Stimulated activated CD8-positive, alpha-beta memory T cell treated with anti-CD3 and anti-CD28 coated beads, Interleukin-2, amount 100 ng/mL, for 48 hours (primary cell): ENCODE data around the gene MC1R.
"Not testable (repeated sequence)": the region's sequence is repeated elsewhere in the genome, so short reads cannot be mapped to it uniquely, and the experiment has no call there.

Experiments
- DNase-seq, 2 donors: peaks; one replicate each; pipeline ENCODE4 v3.0.0-alpha.2; 2020; ENCODE audit warnings: low read depth in 2 of 2

MC1R gene

DNA sequence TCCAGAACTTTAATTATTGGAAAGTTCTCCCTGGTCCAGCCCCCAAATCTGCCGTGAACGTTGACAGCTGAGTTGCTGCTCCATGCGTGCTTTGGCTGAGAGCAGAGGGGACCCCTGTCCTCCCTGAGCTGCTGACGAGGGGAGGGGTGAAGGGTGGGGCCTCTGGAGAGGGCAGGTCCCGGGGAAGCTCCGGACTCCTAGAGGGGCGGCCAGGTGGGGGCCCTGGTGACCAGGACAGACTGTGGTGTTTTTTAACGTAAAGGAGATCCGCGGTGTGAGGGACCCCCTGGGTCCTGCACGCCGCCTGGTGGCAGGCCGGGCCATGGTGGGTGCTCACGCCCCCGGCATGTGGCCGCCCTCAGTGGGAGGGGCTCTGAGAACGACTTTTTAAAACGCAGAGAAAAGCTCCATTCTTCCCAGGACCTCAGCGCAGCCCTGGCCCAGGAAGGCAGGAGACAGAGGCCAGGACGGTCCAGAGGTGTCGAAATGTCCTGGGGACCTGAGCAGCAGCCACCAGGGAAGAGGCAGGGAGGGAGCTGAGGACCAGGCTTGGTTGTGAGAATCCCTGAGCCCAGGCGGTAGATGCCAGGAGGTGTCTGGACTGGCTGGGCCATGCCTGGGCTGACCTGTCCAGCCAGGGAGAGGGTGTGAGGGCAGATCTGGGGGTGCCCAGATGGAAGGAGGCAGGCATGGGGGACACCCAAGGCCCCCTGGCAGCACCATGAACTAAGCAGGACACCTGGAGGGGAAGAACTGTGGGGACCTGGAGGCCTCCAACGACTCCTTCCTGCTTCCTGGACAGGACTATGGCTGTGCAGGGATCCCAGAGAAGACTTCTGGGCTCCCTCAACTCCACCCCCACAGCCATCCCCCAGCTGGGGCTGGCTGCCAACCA is at the start of gene MC1R:
TSS of gene MC1R (plus strand) at position 410 of the 895 bp plus-strand sequence. CDS start at position 807, 397 bp downstream.
- no peak for DNase-seq

- no peak for DNase-seq
Measured at GRCh38 chr16:89869911-89870310, 48.8 kb upstream of the MC1R start.

GRCh38 chr16:89870440-89870839 is 48.2 kb upstream of the MC1R start:
- DNase-seq: no peak

GRCh38 chr16:89871895-89872294 is 46.8 kb upstream of the MC1R start:
- DNase-seq: no peak

DNA sequence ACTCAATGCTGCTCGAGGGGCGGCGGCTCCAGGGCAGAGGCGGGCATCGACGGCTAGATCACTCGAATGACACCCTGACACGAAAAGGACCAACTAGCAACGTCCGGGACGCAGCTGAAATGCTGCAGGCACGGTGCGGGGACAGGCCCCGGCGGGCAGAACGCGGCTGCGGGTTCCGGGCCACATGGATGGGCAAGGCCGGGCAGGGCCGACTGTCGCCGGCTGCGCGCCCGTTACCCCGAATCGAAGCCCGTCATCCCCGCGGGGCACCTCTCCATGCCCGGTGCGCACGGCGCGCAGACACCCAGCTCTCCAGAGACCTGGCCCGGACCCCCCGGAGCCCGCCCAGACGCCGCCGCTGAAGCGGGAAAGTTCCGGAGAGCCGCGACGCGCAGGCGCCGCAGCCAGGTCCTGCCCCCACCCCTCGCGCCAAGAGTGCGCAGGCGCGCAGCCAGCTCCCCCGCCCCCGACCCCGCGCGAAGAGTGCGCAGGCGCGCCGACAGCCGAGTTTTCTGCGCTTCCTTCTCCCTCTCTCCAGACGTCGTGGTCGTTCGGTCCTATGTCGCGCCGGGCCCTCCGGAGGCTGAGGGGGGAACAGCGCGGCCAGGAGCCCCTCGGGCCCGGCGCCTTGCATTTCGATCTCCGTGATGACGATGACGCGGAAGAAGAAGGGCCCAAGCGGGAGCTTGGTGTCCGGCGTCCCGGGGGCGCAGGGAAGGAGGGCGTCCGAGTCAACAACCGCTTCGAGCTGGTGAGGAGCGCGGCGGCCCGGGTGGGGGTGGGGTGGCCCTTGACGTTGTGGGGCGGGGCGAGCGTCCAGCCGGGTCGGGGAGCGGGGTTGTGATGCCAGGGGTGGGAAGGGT is 45.3 kb upstream of the MC1R start, which contains the start of gene TCF25:
TSS of gene TCF25 (plus strand) at position 484 of the 863 bp plus-strand sequence. CDS start at position 560, 76 bp downstream.
- peak; percentile 81 to 82 for DNase-seq

DNA sequence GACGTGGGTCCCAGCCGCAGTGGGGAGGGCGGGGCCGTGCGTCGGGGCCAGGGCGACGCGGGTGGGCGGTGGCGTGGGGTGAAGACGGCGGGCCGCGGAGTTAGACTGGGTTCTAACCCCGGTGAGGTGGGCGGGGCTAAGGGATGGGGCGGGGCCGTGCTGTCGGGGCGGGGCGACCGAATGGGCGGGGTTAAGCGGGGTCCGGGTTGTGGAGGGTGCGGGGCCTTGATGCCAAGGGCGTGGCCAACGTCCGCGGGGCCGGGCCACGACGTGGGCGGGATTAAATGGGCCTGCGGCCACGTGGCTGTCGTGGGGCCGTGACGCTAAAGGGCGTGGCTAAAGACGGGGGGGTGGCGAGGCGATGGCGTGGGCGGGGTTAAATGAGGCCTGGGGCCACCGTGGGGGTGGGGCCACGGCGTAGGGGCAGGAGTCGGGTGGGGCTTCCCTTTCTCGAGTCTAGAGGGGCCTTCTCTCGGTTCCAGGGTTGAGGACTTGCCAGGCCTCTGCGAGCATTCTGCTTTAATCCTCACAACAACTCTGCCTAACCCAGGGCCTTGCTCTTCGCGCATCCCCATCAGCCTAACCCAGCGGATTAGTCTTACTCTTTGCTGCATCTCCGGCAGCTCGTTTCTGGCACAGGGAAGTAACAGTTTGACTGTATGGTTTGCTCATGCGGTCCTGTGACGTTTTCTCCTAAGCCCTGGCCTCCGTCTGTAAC is 44.5 kb upstream of the MC1R start:
- peak; percentile 93 to 96 for DNase-seq

GRCh38 chr16:89879123-89879522 is 39.5 kb upstream of the MC1R start:
- not testable (repeated sequence) for DNase-seq

DNA sequence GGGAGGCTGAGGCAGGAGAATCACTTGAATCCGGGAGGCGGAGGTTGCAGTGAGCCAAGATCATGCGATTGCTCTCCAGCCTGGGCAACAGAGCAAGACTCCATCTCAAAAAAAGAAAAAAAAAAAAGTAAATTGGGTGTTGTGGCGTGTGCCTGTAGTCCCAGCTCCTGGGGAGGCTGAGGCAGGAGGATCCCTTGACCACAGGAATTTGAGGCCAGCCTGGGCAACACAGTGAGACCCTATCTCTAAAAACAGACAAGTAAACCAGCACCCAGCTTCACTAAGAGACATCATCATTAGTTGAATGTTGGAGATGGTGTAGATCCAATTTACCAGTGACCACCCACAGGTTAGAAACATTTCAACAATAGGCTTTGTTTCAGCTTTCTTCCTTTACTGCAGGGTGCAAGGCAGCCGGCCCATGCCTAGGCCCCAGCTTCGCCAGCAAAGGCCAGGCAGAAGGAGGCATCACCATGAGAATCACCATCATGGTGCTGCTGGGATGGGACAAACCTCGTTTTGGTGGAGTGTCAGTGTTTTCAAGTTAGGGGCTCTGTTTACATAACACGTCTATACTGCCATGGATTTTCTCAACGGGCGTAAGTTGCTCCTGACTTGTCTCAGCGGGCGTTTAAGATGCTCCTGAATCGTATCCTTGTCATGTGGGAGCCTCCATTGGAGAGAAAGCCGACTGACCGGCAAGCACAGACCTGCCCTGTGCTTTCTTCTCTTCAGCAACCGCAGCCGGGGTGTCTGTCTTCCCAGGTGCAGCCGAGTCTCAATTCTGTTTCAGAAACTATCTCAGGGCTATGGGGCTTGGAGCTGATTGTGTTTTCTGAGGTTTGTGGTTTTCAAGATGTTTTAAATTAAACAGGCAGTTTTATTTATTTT is 37.9 kb upstream of the MC1R start:
- no peak for DNase-seq

DNA sequence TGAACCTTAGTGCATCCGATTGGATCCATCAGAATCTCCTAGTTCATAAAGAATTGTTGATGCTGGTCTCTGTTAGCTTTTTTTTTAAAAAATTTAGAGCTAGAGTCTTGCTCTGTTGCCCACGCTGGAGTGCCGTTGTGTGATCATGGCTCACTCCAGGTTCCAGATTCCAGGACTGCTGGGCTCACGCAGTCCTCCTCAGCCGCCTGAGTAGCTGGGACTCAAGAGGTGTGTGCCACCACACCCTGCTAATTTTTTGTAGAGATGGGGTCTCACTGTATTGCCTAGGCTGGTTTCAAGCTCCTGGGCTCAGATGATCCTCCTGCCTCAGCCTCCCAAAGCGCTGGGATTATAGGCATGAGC is 37.3 kb upstream of the MC1R start:
- no peak for DNase-seq

DNA sequence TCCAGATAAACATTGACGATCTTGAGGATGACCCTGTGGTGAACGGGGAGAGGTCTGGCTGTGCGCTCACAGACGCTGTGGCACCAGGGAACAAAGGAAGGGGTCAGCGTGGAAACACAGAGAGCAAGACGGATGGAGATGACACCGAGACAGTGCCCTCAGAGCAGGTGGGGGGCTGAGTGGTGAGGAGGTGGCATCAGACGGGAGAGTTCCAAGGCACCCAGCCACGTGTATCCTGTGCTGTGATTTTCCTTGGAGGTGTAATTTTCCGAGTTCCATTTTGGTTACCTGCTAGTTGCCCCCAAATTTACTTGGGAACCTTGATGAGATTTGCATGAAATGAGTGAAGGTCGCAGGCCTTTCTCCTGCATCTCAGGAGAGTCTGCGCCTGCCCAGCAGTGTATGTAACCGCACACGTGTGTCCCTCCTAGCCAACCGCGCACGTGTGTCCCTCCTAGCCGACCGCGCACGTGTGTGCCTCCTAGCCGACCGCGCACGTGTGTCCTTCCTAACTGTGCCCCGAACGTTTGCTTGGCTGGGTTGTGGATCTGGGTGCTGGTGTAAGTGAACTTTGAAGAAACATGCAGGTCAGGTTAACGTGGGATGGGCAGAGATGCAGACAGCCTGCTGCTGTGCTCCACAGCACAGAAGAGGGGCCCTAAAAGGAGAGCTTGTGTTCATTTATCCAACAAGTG is 35.2 kb upstream of the MC1R start:
- DNase-seq: no peak

DNA sequence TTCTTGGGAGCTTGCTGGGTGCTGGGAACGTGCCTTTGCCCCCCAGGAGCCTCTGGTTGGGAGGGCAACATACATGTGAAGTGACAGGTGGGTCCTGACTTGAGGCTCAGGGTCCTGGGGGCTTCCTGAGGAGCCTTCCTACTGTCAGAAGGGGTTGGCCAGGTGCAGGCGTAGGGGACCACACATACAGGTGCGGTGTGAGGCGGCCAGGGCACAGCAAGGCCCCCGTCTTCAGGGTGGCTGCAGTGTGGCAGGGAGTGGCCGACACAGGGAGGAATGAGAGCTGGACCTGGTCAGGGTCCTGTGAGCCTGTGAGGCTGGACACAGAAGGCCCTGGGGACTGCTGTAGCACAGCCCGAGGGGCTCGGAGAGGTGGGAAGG is 34.6 kb upstream of the MC1R start:
- no peak for DNase-seq

DNA sequence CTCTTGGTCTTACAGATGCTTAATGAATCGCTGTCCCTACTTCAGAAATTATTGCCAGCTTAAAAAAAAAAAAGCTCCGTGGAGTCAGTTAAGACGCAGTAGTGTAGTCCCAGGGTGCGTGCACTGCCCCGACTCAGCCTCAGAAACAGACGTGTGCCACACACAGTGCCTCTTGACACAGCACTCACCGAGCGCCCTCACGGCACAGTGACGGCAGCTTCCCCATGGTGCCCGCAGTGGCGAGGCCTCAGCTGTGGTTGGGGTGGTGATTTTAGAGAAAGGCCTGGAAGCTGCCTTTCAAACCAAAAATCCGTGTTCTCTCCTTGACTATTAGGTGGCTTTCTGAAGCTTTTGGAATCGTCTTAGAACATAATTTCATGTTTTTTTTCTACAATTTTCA is 31.4 kb upstream of the MC1R start:
- DNase-seq: no peak

- DNase-seq: peak in 1 of 2 donors; percentile 24
Measured at GRCh38 chr16:89890200-89890599, 28.5 kb upstream of the MC1R start.

GRCh38 chr16:89890886-89891657 is 27.6 kb upstream of the MC1R start:
- DNase-seq: no peak

- no peak for DNase-seq
Measured at GRCh38 chr16:89892055-89892630, 26.5 kb upstream of the MC1R start.

DNA sequence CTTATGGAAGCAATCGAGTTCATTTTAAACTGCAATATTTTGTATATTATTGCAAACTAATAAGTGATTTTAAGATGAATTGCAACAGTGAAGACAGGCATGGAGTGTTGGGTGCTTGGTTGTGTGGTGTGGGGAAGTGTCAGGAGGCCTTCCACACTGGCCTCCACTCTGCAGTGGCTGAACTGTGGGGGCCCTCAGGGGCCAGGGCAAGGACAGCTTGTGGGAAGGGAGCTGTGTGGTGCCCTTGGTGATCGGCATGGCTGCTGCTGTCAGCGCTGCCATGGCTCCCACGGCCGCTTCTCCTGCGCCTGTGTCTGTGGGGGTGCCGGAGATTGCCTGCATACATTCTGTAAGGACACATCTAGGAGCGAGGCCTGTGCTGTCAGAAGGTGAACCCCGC is 26.0 kb upstream of the MC1R start:
- DNase-seq: no peak

DNA sequence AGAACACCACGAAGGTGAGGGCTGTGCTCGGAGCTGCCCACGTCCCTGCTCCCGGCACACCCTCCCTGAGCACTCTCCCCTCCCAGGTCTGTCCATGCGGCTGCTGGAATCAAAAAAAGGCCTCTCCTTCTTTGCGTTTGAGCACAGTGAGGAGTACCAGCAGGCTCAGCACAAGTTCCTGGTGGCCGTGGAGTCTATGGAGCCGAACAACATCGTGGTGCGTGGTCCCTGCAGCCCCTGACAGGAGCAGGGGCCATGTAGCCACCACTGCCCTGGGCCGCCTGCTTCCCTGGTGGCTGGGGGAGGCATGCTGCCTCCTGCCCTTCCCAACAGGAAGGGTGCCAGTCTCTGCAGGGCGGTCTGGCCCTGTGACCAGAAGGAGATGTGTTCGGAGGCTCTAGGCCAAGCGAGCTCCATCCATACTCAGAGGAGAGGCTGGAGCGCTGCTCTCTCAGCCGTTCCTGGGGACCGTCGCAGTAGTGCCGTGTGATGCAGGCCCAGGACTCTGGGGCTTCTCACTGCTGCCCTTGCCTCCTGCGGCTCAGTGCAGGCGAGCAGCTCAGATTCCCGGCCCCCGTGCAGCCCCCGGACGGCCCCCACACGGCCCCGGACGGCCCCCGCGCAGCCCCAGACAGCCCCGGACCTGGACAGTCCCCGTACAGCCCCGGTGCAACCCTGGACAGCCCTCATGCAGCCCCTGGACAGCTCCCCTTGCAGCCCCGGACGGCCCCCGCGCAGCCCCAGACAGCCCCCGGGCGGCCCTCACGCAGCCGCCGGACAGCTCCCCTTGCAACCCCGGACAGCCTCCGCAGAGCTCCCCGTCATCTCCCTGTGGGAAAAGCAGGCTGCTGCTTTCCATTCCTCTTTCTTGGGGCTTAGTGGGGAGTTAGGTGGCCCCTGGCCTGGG is 24.8 kb upstream of the MC1R start:
- no peak for DNase-seq
